GM23338 (cell line): Measurements from ENCODE around the gene ADAP1.

Experiments used
- EZH2 ChIP-seq: fragments of 200-600 bp; sonication (generic); IDR thresholded peaks from one replicate; pipeline ENCODE4 v1.8.0; 2017; ENCODE audit warnings: antibody characterized with exemption, mild to moderate bottlenecking, low read depth; ENCODE audit not compliant: unreplicated experiment
- EZH2phosphoT487 ChIP-seq: fragments of 200-600 bp; sonication (generic); IDR thresholded peaks from one replicate; pipeline ENCODE4 v1.8.1; 2018; ENCODE audit warnings: antibody characterized with exemption; ENCODE audit not compliant: unreplicated experiment
- TF ChIP-seq, protein P1 (sequence below), 2 experiments: fragments of 200-600 bp in 1 of 2; sonication (generic) in 1 of 2; conservative IDR thresholded peaks; 2 replicates each; pipeline versions ENCODE4 v1.5.1 to v1.6.1; 2016 to 2017; ENCODE audit warnings: antibody characterized with exemption in 2 of 2, low read depth in 2 of 2, mild to moderate bottlenecking in 2 of 2, moderate library complexity in 1 of 2
- TF ChIP-seq, protein P2 (sequence below): IDR thresholded peaks from one replicate; pipeline ENCODE4 v1.6.1; 2018; ENCODE audit warnings: antibody characterized with exemption; ENCODE audit not compliant: unreplicated experiment

DNA sequence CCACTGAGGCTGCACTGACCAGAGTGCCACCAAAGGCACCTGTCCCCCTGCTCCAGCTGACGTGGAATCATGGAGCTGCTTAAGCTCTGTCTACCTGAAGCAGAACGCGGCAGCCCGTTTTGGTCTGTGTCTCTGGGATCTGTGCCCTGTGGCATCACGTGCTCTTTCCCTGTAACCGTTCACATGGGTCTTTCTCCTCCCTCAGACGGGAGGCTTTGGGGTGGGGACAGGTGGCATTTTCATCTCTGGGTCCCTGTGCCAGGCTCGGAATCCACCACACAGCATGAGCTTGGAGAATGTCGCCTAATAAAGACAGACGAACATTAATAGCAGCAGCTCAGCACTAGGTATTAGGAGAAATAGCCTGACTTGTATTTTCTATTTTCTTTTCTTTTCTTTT lies 1.6 kb upstream of the ADAP1 start:
- TF ChIP-seq, protein P1, sequence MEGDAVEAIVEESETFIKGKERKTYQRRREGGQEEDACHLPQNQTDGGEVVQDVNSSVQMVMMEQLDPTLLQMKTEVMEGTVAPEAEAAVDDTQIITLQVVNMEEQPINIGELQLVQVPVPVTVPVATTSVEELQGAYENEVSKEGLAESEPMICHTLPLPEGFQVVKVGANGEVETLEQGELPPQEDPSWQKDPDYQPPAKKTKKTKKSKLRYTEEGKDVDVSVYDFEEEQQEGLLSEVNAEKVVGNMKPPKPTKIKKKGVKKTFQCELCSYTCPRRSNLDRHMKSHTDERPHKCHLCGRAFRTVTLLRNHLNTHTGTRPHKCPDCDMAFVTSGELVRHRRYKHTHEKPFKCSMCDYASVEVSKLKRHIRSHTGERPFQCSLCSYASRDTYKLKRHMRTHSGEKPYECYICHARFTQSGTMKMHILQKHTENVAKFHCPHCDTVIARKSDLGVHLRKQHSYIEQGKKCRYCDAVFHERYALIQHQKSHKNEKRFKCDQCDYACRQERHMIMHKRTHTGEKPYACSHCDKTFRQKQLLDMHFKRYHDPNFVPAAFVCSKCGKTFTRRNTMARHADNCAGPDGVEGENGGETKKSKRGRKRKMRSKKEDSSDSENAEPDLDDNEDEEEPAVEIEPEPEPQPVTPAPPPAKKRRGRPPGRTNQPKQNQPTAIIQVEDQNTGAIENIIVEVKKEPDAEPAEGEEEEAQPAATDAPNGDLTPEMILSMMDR (conservative IDR thresholded peaks at IDR 0.05; ENCODE audit: low read depth in 2 of 2) = no peak
- TF ChIP-seq EZH2phosphoT487 (no peak), EZH2 (no peak)
- TF ChIP-seq, protein P2, sequence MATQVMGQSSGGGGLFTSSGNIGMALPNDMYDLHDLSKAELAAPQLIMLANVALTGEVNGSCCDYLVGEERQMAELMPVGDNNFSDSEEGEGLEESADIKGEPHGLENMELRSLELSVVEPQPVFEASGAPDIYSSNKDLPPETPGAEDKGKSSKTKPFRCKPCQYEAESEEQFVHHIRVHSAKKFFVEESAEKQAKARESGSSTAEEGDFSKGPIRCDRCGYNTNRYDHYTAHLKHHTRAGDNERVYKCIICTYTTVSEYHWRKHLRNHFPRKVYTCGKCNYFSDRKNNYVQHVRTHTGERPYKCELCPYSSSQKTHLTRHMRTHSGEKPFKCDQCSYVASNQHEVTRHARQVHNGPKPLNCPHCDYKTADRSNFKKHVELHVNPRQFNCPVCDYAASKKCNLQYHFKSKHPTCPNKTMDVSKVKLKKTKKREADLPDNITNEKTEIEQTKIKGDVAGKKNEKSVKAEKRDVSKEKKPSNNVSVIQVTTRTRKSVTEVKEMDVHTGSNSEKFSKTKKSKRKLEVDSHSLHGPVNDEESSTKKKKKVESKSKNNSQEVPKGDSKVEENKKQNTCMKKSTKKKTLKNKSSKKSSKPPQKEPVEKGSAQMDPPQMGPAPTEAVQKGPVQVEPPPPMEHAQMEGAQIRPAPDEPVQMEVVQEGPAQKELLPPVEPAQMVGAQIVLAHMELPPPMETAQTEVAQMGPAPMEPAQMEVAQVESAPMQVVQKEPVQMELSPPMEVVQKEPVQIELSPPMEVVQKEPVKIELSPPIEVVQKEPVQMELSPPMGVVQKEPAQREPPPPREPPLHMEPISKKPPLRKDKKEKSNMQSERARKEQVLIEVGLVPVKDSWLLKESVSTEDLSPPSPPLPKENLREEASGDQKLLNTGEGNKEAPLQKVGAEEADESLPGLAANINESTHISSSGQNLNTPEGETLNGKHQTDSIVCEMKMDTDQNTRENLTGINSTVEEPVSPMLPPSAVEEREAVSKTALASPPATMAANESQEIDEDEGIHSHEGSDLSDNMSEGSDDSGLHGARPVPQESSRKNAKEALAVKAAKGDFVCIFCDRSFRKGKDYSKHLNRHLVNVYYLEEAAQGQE = no peak
